HG03159 (cell line): ENCODE data around the gene POSTN.

Experiments
- ATAC-seq: cut with Tn5 transposase; IDR thresholded peaks from one replicate; pipeline ENCODE4 v1.9.1; 2021; ENCODE audit warnings: mild to moderate bottlenecking, moderate library complexity; ENCODE audit not compliant: unreplicated experiment

POSTN gene

GRCh38 chr13:37526710-37527473 lies 71.7 kb downstream of the POSTN start:
- ATAC-seq: no peak

DNA sequence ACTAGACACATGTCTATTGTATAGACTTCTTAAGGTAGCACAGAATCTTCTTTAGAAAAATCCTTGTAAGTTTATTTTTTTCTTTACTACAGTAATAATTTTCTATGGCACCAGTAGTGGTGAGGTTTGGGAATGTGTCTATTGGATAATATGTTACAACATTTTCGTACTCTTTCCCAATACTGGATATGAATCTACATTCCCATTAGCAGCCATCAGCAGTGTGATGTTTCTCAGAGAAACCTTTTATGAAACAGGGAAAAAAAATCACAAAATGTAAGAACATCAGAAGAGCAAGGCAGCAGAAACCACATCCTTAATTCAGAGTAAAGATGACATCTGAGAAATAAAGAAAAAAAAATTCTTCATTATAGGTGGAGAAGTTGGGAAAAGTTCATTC lies 83.3 kb downstream of the POSTN start:
- no peak for ATAC-seq
